ENCODE results near the gene THAP7. TPM values are rescaled to one million over a fixed set of nuclear protein-coding genes. Genes with fewer than 3 reads are reported as not detected.

The THAP7 gene
- total RNA-seq, 1 experiment from 2014 or later, result 33.7 TPM

Small RNA genes lying within 50 kb of the gene (small RNA-seq; reads per million reads assigned to genes)
- not detected for gene MIR649

Other genes starting within 250 kb of the THAP7 start
- gene SERPIND1, start 228.0 kb downstream of the THAP7 start, total RNA-seq (2014; rRNA removed; shearing (Covaris generic); ENCODE audit: low replicate concordance), result not detected in 2 replicates
- gene PI4KA, start 143.3 kb downstream of the THAP7 start, total RNA-seq (2014; rRNA removed; shearing (Covaris generic); ENCODE audit: low replicate concordance), result 66.1 and 80.7 TPM in 2 replicates
- 10.1 and 17.4 TPM in 2 replicates for gene SNAP29, start 143.1 kb downstream of the THAP7 start, total RNA-seq (2014; rRNA removed; shearing (Covaris generic); ENCODE audit: low replicate concordance)
- gene CRKL, start 84.7 kb downstream of the THAP7 start, total RNA-seq (2014; rRNA removed; shearing (Covaris generic); ENCODE audit: low replicate concordance), result 42.0 and 58.4 TPM in 2 replicates
- 0.40 TPM in 1 of 2 replicates, not detected in the other for gene AIFM3, start 34.9 kb downstream of the THAP7 start, total RNA-seq (2014; rRNA removed; shearing (Covaris generic); ENCODE audit: low replicate concordance)
- gene LZTR1, start 19.8 kb downstream of the THAP7 start, total RNA-seq (2014; rRNA removed; shearing (Covaris generic); ENCODE audit: low replicate concordance), result 22.4 and 48.8 TPM in 2 replicates
- 1.6 and 2.0 TPM in 2 replicates for gene P2RX6, start 13.0 kb upstream of the THAP7 start, total RNA-seq (2014; rRNA removed; shearing (Covaris generic); ENCODE audit: low replicate concordance)
- not detected in 2 replicates for gene SLC7A4, start 30.4 kb upstream of the THAP7 start, total RNA-seq (2014; rRNA removed; shearing (Covaris generic); ENCODE audit: low replicate concordance)
- gene LRRC74B, start 43.8 kb upstream of the THAP7 start, total RNA-seq (2014; rRNA removed; shearing (Covaris generic); ENCODE audit: low replicate concordance), result not detected in 2 replicates

Measured in Karpas-422 (cell line).